RPMI8226 (cell line): ENCODE results near the gene HDAC9.

Source experiments
- DNase-seq: peaks from one replicate; pipeline ENCODE4 v3.0.0-alpha.2; 2015

Gene HDAC9

GRCh38 chr7:18558503-18558902 lies 63.0 kb downstream of the HDAC9 start:
- DNase-seq = no peak

- DNase-seq = no peak
Observed at GRCh38 chr7:18558910-18559309, 63.4 kb downstream of the HDAC9 start.

- no peak for DNase-seq
Observed at GRCh38 chr7:18559756-18560155, 64.2 kb downstream of the HDAC9 start.

- no peak for DNase-seq
Observed at GRCh38 chr7:18564779-18565178, 69.2 kb downstream of the HDAC9 start.

GRCh38 chr7:18565337-18565736 lies 69.8 kb downstream of the HDAC9 start:
- DNase-seq = no peak

- DNase-seq = no peak
Observed at GRCh38 chr7:18566205-18566604, 70.7 kb downstream of the HDAC9 start.

GRCh38 chr7:18566829-18567228 lies 71.3 kb downstream of the HDAC9 start:
- DNase-seq = peak; percentile 11

- no peak for DNase-seq
Observed at GRCh38 chr7:18570441-18570840, 74.9 kb downstream of the HDAC9 start.

- DNase-seq = peak; percentile 42
Observed at GRCh38 chr7:18570890-18571478, 75.4 kb downstream of the HDAC9 start.

GRCh38 chr7:18572154-18572553 lies 76.6 kb downstream of the HDAC9 start:
- no peak for DNase-seq

GRCh38 chr7:18572885-18573284 lies 77.3 kb downstream of the HDAC9 start:
- DNase-seq = no peak

GRCh38 chr7:18573410-18574234 lies 78.1 kb downstream of the HDAC9 start:
- no peak for DNase-seq

GRCh38 chr7:18574235-18574540 lies 78.6 kb downstream of the HDAC9 start:
- DNase-seq = no peak

GRCh38 chr7:18574676-18575075 lies 79.1 kb downstream of the HDAC9 start:
- no peak for DNase-seq

- DNase-seq = no peak
Observed at GRCh38 chr7:18575622-18576572, 80.3 kb downstream of the HDAC9 start.

- DNase-seq = no peak
Observed at GRCh38 chr7:18577096-18577771, 81.7 kb downstream of the HDAC9 start.

- no peak for DNase-seq
Observed at GRCh38 chr7:18579698-18580097, 84.1 kb downstream of the HDAC9 start.

GRCh38 chr7:18580950-18581349 lies 85.4 kb downstream of the HDAC9 start:
- DNase-seq = no peak

GRCh38 chr7:18583305-18583704 lies 87.8 kb downstream of the HDAC9 start:
- DNase-seq = no peak

- no peak for DNase-seq
Observed at GRCh38 chr7:18590241-18590640, 94.7 kb downstream of the HDAC9 start.

- DNase-seq = peak; percentile 24
Observed at GRCh38 chr7:18590744-18591340, 95.3 kb downstream of the HDAC9 start.

GRCh38 chr7:18593602-18594279 lies 98.2 kb downstream of the HDAC9 start:
- DNase-seq = no peak
